Hematopoietic multipotent progenitor cell (in vitro differentiated cells): ENCODE measurements around the gene PHF20. TPM values are rescaled to one million over a fixed set of nuclear protein-coding genes. Genes with fewer than 3 reads are reported as not detected.
"Not testable (repeated sequence)": the region's sequence is repeated elsewhere in the genome, so short reads cannot be mapped to it uniquely, and the experiment has no call there.

ENCODE experiments used
- DNase-seq, 3 donors: peaks; one replicate each; pipeline ENCODE4 v3.0.0-alpha.2; 2011 to 2015; ENCODE audit warnings: low read depth in 2 of 3, low spot score in 2 of 3
- total RNA-seq: library from RNA; depleted of rRNA; stranded (reverse); fragments of >200 nt; gene quantifications from one replicate; pipeline ENCODE4 v1.2.3, GENCODE V29; 2012

The PHF20 gene
- total RNA-seq, 1 donor = 42.3 TPM

DNA sequence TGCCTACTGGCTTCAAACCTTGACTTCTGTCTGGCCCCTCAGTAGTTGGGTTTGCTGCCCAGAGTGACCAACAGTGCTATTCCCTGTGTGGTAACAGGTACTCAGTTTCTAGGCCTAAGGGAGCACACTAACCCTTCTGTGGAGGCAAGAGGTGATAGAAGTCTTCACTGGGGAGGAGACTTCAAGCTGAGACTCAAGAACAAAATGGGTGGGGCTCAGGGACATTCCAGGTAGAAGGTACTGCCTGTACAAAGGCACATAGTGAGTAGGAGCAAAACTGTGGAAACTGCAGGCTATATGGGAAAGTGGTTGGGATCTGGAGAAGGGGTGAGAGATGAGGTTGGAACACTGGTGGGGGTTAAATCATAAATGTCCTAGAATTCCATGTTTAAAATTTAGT lies 184.8 kb downstream of the PHF20 start:
- DNase-seq = no peak

DNA sequence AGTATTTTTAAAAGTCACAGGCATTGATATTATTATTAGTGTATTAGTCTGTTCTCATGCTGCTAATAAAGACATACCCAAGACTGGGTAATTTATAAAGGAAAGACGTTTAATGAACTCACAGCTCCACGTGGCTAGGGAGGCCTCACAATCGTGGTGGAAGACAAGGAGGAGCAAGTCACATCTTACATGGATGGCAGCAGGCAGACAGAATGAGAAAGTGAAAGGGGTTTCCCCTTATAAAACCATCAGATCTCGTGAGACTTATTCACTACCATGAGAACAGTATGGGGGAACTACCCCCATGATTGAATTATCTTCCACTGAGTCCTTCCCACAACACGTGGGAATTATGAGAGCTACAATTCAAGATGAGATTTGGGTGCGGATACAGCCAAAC lies 187.5 kb downstream of the PHF20 start:
- DNase-seq = not testable (repeated sequence)

DNA sequence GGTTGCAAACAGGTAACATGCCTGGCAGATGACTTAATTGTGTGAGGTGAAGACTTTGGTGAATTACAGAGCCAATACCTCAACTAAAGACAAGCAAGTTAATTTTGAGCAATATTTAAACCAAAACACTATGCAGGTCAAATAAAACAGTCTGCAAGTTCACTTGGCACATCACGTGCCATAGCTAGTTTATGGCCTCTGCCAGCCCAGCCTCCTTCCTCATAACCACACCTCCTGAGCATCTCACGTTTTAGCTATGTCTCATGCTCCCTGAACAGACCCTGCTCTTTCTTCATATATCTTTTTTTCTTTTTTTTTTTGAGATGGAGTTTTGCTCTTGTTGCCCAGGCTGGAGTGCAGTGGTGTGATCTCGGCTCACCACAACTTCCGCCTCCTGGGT lies 192.1 kb downstream of the PHF20 start:
- DNase-seq = no peak

DNA sequence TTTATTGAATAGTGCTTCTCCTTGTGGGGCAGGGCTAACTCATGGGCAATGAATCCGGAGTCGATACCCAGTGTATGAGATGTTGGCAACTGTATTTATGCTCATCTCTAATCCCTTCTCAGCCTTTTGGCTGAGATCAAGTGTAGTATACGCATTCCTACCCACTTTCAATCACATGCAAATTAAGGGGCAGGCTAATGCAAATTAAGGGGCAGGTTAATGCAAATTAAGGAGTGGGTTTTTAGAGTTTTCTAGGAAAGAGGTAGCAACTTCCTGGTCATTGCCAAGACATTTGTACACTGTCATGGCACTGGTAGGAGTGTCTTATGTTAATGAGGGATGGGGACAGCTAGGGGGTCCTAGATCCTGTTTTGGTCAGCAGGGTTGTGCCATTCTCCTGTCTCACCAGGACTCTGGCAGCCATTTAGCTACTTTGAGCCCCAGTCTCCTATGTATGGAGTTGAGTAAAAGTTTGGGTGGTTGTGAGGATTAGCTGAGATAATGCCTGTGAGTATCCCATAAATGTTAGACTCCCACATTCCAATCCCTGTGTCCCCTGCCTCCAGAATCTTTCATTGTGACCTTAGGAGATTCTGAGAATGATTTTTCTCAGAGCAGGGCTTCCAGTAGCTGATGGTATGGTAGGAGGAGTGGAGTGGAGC lies 196.3 kb downstream of the PHF20 start, which contains the start of gene CNBD2:
Gene CNBD2, plus strand, starts transcription at position 612 of the 662 bp plus-strand sequence. CDS start 173 bp downstream, outside the sequence.
- no peak for DNase-seq

DNA sequence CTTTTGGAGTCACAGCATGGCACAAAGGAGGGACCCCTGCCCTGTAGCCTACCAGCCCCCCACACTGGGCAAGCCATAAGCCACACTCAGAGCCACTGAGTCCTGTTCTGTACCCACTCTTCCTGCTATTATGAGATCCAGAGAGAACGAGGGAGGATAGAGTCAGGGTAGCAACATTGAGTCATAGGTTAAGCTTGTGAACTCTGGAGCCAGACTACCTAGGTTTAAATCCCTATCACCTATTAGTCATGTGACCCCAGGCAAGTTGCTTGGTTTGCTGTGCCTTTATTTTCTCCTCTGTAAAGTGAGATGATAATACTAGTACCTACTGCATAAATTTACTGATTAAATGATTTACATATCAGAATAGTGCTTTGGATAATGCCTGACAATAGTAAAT lies 197.1 kb downstream of the PHF20 start:
- DNase-seq = no peak

DNA sequence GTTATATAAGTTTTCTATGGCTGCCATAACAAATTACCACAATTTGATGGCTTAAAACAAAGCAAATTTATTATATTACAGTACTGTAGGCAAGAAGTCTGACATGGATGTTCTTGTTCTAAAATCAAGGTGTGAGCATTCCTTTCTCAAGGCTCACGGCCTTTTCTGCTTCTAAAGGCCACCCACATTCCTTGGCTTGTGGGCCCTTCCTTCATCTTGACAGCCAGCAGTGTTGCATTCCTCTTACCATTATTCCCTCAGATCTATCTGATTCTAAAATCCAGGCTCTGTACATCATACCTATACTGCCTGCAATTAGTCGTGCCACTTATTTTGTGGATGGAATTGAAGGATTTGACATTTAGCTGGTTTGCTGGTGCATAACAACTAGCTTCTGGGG lies 200.2 kb downstream of the PHF20 start:
- DNase-seq = no peak

DNA sequence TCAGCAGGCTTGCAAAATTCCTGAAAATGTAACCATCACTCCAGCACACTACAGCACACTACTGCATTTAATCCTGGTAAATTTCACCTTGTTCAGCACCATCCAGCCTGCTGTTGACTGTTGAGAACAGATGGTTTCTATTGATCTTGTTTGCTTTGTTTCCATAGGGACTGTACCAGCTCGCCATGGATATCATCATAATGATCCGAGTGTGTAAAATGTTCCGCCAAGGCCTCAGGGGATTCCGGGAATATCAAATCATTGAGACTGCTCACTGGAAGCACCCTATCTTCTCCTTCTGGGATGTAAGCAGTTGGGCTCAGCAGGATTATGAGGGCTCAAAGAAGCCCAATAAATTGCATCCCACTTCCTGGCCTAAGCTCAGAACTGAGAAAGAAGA lies 200.6 kb downstream of the PHF20 start:
- no peak for DNase-seq

DNA sequence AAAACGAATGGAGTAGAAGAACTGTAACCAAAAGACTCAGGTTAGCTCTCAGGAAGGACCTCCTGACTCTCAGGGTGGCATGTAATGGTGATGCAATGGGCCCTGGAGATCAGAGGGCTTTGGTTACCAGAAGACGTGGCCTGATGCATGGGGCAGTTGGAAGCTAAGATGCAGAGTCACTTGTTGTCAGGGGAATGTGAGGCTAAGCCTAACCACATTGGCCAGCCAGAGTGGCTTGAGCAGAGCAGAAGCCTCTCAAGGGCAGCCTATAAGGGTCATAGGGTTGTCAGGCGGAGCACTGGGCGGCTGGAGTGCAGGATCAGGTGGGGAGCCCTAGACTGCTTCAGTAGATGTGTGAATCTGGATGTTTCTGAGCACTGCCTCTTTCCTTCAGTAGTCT lies 202.4 kb downstream of the PHF20 start:
- DNase-seq = no peak

DNA sequence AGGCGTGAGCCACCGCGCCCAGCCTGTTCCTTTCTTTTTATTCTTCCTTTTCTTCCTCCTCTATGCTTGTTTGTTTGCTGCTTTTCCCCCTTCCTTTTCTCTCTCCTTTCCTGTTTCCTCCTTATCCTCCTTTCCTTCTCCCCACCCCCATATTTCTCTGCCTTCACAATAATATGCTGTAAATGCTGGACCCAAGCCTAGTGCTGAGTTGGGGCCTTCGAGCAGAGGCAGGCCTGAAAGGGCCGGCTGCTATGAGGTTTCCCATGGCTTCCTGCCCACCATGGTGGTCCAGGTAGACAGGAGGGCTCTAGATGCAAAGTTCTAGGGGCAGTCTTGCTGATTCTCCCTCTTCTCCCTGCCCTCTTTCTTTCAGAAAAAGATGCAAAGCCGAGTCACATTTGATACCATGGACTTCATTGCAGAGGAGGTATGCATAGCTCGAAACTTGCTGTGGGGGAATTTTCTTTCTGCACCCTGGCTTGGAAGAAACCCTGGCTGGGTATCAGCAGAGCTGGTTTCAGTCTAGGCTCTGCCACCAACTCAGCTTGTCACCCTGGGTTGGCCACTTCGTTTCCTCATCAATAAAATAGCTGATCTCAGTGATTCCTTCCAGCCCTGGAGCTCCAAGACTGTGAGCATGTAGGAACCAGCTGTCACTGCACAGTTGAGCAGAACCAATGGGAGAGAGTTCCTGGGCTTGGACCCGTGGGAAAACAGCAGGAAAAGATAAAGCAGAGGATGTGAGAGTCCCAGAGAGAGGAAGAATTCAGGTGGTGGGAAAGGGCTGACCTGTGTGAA lies 204.0 kb downstream of the PHF20 start:
- no peak for DNase-seq

DNA sequence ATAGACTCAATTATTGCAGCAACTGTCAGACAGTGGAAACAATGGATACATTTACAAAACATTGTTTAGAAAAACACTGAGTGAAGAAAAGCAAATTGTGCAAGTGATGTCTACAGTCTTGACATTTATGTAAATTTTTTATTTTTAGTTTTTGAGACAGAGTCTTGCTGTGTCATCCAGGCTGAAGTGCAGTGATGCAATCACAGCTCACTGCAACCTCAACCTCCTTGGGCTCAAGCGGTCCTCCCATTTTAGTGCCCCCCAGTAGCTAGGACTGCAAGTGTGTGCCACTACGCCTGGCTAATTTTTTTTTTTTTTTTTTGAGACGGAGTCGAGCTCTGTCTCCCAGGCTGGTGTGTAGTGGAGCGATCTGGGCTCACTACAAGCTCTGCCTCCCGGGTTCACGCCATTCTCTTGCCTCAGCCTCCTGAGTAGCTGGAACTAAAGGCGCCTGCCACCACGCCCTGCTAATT lies 206.3 kb downstream of the PHF20 start:
- peak in 1 of 3 donors; percentile 25 for DNase-seq

DNA sequence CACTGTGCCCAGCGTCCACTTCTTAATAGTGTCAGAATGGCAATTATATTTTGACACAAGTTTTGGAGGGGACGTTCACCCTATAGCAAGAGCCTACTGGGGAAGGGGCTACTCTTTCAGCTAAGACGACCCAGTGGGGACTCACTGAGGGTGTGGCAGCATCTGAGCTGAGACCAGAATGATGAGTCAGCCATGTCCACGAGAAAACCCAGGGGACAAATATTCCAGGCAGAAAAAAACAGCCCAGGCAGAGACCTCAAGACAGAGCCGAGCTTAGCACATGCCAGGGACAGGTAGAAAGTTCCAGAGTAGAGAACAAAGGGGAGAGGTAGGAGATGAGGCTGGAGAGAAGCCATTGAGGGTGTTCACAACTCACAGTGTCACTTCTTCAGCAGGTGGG lies 207.7 kb downstream of the PHF20 start:
- no peak for DNase-seq

DNA sequence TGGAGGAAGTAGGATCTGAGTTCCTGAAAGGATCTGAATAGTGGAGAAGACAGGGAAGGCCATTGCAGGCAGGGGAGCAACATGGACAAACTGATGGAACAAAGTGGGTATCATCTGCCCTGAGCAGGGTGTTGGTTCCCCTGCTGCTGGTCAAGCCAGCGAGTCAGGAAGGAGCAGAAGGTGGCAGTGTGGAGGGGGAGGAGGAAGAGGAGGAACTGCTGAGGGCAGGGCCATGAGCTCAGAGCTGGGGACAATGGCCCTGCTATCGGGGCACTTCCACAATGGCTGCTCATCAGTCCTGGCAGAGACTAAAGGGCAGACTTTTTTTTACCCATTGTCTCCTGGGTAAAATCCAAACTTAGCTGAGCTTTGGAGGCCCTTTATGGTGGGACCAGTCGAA lies 210.2 kb downstream of the PHF20 start:
- no peak for DNase-seq

DNA sequence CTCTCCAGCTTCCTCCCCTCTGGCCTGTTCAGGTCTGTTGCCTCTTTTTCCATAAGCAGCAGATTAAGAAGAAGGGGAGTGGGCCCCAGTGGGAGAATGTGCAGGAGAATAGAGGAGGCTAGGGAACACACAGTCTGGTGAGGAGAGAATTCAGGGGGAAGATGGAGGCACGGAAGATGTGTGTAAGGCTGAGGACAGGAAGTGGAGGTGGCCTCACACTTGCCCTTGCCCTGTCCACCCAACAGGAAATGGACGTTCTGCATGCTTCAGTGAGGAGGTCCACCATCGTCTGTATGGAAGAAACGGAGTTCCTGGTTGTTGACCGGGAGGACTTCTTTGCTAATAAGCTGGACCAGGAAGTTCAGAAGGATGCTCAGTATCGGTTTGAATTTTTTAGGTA lies 212.6 kb downstream of the PHF20 start:
- no peak for DNase-seq

DNA sequence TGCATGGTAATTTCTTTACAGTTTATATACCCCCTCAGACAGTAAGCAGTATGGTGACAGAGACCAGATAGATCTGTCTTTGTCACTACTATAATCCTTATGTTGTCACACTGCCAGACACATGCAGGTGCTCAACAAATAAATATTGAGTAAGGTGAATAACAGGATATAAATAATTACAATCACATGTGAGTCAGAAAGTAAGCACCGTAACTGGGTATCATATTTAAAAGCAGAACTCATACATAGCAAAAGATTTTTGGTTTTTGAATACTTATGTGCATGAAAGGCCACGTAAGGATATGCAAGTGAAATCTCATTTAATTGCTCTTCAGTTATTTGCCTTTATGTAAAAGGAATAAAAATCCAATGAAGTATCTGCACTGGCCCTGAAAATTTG lies 214.0 kb downstream of the PHF20 start:
- no peak for DNase-seq

DNA sequence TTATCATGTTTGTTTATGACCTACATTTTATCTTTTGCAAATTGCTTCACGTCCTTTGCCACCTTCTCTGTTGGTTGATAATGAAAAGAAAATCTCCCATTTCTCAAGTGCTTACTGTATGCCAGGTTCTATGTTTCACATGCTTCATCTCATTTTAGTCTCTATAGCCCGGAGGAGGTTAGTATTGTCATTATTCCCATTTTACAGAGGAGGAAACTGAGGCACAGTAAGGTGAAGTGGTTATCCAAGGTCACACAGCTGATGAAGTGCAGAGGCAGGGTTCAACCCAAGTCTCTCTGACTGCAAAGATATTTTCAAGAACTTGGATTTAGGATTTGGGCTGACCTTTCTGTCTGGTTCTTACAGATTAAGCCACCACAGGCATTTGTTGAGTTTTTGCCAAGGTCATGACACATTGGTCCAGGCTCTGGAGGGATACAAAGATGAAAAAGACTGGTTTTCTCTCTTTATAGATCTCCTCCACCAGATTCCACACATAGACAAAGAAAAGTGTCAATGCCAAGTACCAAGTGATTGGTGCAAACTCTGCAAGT lies 217.2 kb downstream of the PHF20 start:
- no peak for DNase-seq

DNA sequence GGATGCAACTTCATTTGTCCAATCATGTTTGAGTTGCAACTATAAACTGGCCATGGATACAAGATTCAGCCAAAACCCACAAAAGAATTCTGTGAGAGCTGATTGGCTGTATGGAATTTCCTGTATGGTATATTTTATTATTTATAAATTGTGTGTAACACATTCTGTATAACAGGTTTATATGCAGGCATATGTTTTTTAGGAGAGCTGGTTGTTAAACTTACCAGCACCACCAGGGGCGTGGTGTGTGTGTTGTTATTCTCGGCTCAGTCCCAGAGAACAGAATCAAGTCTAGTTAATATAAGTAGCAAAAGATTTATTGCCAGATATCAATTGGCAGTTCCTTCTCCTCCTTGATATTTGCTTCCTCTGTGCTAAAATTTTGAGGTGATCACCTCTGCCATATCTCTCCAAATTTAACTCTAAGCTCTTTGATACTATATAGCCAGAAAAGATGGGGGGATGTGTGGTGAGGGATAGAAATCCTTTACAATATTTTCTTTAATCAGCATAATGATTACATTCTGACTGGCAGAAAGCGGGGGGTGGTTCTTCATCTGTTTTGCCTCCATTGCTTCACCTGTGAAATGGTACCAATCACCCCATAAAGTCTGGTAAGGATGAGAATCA lies 219.4 kb downstream of the PHF20 start:
- DNase-seq = peak in 2 of 3 donors; percentile 35 to 56

DNA sequence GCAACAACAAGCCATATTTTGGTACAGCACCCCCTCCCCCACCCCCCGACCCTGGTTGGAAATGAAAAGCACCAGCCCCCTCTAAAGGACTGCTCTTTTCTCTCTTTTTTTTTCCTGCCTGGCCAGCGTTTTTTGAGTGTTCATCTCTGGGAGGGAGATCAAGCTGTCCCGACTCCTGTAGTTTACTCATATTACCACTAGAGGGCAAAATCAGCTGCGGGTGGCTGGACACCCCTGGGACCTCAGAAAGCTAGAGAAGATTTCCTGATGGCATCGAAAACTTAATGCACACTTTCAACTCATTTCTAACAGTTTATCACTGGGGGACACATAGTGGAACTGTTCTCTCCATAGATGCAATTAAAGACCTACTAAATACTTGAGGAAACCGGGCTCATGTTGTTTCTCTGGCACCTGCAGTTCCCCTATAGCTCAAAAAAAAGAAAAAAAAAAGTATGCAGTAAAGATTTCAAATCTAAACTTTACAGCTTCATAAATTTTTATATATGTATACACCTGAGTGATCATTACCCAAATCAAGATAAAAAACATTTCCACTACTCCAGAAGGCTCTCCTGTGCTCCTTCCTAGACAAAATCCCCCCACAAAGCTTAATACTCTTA lies 221.0 kb downstream of the PHF20 start:
- DNase-seq = peak; percentile 37 to 79 (median 63)

DNA sequence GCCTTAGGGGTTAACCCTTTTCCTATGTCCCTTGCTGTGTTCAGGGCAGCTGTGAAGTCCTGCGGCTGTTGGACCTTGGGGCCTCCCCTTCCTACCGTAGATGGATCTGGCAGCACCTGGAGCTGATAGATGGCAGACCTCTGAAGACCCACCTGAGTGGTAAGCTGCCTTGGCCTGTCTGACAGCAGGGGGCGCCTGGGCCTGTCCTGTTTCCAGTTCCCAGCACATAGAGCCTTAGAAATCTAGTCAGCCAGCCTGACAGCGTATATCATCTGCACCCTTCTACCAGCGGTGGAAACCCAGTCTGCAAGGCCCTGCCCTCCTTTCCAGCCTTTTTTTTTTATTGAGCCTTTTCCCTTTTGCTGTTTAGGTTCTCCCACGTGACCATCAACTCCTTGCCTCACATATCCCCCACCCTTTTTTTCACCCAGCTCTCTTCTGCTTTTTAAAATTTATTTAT lies 223.2 kb downstream of the PHF20 start:
- peak; percentile 44 to 83 (median 77) for DNase-seq

DNA sequence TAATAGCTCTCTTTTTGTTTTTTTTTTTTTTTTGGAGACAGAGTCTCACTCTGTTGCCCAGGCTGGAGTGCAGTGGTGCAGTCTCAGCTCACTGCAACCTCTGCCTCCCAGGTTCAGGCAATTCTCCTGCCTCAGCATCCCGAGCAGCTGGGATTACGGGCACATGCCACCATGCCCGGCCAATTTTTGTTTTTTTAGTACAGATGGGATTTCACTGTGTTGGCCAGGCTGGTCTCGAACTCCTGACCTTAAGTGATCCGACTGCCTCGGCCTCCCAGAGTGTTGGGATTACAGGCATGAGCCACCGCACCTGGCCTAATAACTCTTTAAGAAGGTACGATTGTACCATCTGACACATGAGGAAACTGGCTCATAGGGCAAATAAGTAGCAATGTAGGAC lies 224.7 kb downstream of the PHF20 start:
- not testable (repeated sequence) for DNase-seq
